ENCODE data around the gene TEX29.

- TF ChIP-seq POLR2AphosphoS5 (IDR thresholded peaks at IDR 0.05; ENCODE audit: borderline replicate concordance, low read depth, low read length) (no peak), EZH2 (IDR thresholded peaks at IDR 0.05) (no peak)
These were observed 15.7 kb upstream of the TEX29 start for GRCh38 chr13:111304603-111305289.

Data from SK-N-MC (cell line).